ENCODE data around the gene NETO2. TPM values are rescaled to one million over a fixed set of nuclear protein-coding genes. Genes with fewer than 3 reads are reported as not detected.
"Not testable (repeated sequence)": the region's sequence is repeated elsewhere in the genome, so short reads cannot be mapped to it uniquely, and the experiment has no call there.

Gene NETO2, protein sequence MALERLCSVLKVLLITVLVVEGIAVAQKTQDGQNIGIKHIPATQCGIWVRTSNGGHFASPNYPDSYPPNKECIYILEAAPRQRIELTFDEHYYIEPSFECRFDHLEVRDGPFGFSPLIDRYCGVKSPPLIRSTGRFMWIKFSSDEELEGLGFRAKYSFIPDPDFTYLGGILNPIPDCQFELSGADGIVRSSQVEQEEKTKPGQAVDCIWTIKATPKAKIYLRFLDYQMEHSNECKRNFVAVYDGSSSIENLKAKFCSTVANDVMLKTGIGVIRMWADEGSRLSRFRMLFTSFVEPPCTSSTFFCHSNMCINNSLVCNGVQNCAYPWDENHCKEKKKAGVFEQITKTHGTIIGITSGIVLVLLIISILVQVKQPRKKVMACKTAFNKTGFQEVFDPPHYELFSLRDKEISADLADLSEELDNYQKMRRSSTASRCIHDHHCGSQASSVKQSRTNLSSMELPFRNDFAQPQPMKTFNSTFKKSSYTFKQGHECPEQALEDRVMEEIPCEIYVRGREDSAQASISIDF
- total RNA-seq = 32.3 and 42.6 TPM in 2 replicates

- no peak for DNase-seq (ENCODE audit: extremely low read depth, low read depth, low spot score)
These were observed at the start of gene NETO2 for GRCh38 chr16:47143677-47144558. NETO2 (minus strand) TSS chr16:47143945; CDS start chr16:47143612, 333 bp downstream.

DNA sequence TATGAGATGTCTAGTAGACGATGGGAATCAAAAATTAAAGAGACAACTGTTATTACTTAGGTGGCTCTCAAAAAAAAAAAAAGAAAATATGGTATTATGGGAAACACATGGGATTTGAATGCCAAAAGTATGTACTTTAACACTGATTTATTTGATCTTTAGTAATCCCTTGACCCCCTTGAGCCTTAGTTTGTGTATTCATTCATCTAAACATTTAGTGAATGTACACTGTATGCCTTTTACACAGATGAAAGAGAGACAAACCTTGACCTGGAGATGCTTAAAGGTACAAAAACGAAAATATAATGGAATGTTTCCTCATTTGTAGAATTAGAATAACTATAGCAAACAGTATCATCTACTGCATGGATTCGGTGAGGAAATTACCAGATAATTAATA lies 38.6 kb upstream of the NETO2 start:
- DNase-seq (ENCODE audit: extremely low read depth, low read depth, low spot score) = no peak

DNA sequence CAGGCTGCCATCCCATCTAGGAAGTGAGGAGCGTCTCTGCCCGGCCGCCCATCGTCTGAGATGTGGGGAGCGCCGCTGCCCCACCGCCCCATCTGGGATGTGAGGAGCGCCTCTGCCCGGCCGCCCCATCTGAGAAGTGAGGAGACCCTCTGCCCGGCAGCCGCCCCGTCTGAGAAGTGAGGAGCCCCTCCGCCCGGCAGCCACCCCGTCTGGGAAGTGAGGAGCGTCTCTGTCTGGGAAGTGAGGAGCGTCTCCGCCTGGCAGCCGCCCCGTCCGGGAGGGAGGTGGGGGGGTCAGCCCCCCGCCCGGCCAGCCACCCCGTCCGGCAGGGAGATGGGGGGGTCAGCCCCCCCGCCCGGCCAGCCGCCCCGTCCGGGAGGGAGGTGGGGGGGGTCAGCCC lies 37.3 kb upstream of the NETO2 start:
- not testable (repeated sequence) for DNase-seq (ENCODE audit: extremely low read depth, low read depth, low spot score)

DNA sequence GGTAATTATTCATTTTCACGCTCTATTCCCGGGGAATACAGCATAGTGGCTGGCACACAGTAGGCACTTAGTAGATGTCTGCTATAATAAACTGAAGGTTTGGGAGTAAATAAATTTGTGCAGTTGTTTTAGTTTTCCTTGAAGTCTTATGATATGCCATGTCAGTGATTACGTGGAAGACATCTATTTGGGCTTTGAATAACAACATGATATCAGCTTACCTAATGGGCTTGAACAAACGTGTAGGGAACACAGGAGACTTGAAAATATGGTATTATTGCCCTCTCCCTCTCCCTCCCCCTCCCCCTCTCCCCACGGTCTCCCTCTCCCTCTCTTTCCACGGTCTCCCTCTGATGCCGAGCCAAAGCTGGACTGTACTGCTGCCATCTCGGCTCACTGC lies 36.3 kb upstream of the NETO2 start:
- no peak for DNase-seq (ENCODE audit: extremely low read depth, low read depth, low spot score)

GRCh38 chr16:47175152-47175551 lies 31.4 kb upstream of the NETO2 start:
- DNase-seq (ENCODE audit: extremely low read depth, low read depth, low spot score) = no peak

DNA sequence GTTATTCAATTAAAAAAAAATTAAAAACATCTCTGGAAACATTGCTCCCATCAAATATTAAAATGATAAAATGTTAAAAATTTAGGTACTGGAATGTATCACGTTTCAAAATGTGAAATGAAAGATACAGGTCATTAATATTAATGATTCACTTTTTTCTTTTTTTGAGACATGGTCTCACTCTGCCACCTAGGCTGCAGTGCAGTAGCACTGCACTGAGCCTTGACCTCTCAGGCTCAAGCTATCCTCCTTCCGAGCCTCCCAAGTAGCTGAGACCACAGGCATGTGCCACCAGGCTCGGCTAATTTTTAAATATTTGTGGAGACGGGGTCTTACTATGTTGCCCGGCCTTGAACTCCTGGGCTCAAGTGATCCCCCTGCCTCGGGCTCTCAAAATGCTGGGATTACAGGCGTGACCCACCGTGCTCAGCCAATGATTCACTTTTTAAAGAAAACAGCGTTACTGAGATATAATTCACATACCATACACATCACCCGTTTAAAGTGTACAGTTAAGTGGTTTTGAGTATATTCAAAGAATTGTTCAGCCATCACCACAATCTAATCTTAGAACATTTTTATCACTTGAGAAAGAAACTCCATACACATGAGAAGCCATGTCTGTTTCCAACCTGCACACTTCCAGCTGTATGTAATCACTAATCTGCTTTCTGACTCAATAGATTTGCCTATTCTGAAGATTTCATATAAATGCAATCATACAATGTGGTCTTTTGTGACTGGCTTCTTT lies 19.1 kb upstream of the NETO2 start:
- no peak for DNase-seq (ENCODE audit: extremely low read depth, low read depth, low spot score)

DNA sequence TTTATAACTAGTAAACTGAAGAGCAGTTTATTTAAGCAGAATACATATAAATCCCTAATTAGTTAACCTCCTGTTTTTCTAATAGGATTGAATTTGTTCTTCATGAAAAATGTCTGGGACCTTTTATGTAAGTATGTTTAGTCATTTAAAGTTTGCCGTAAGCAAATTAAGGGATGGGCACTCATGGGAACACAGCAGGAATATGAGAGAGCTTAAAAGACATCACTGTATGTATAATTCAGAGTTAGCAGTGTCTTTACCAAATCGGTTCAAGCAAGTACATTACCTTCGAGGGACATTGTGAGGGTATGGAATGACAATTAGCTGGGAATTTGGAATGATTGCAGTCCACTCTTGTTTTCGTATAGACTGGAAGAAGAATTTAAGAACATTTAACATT lies 17.7 kb upstream of the NETO2 start:
- no peak for DNase-seq (ENCODE audit: extremely low read depth, low read depth, low spot score)

DNA sequence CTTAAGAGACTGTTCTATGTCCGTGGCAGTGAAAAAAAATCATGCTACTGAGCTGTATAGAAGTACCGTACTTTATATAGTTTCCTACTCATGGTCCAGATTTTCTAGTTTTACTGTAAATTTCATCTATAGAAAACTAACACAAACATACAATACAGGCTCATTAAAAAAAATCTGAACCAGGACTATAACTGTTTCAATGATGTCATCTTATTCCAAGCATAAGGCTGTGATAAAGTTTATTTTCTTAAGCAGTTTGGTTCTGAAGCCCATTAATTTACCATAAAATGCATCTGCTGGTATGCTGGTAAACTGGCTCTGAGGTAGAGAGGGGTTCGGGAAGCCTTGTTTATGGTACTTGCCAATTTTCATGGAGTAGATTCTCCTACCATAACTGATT lies 16.7 kb upstream of the NETO2 start:
- DNase-seq (ENCODE audit: extremely low read depth, low read depth, low spot score) = no peak

- DNase-seq (ENCODE audit: extremely low read depth, low read depth, low spot score) = no peak
These were observed 15.2 kb upstream of the NETO2 start for GRCh38 chr16:47158992-47159391.

DNA sequence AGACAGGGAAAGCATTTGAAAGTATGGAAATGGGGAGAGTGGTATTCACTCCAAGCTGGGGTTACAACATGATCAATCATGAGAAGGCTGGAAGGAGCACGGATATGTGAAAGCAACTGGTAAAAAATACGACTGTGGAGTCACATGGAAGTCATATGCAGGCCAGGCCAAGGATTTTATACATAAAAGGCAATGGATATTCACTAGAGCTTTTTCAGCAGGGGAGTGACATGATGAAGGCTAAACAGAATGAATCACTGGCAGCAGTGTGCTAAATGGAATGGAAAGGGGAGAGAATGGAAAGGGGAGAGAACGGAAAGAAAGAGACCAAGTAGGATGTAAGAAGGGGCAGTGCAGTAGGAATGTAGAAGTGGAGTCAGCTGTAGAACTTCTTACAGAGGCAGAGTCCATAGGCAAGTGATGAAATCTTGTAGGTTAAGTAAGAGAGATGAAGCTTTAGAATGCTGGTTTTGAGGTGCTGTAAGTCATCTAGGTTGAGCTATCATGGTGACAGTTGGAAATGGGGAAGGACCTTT lies 13.0 kb upstream of the NETO2 start:
- DNase-seq (ENCODE audit: extremely low read depth, low read depth, low spot score) = no peak

- not testable (repeated sequence) for DNase-seq (ENCODE audit: extremely low read depth, low read depth, low spot score)
These were observed 8.8 kb upstream of the NETO2 start for GRCh38 chr16:47152501-47152900.

DNA sequence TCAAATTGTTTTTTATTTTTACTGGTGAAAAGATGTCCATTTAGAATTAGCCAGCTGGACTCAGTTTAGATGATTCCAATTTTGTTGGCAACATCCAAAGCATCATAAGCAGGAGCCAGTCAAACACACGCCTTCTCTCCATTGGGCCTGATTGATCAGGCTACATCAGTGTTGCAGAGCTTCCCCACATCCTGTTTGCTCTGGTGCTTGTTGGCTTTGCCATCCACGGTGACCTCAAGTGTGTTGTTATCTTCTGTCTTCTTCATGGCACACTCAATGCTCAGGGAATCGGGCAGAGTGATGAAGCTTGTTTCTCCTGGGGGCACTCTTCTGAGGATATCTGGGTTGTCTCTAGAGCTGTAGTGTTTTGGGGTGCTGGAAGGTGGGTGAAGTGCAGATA lies 6.3 kb upstream of the NETO2 start:
- DNase-seq (ENCODE audit: extremely low read depth, low read depth, low spot score) = no peak

- DNase-seq (ENCODE audit: extremely low read depth, low read depth, low spot score) = no peak
These were observed 773 bp upstream of the NETO2 start for GRCh38 chr16:47144559-47144877.

- DNase-seq (ENCODE audit: extremely low read depth, low read depth, low spot score) = no peak
These were observed 696 bp downstream of the NETO2 start for GRCh38 chr16:47142821-47143676.

- no peak for DNase-seq (ENCODE audit: extremely low read depth, low read depth, low spot score)
These were observed 1.3 kb downstream of the NETO2 start for GRCh38 chr16:47142486-47142820.

DNA sequence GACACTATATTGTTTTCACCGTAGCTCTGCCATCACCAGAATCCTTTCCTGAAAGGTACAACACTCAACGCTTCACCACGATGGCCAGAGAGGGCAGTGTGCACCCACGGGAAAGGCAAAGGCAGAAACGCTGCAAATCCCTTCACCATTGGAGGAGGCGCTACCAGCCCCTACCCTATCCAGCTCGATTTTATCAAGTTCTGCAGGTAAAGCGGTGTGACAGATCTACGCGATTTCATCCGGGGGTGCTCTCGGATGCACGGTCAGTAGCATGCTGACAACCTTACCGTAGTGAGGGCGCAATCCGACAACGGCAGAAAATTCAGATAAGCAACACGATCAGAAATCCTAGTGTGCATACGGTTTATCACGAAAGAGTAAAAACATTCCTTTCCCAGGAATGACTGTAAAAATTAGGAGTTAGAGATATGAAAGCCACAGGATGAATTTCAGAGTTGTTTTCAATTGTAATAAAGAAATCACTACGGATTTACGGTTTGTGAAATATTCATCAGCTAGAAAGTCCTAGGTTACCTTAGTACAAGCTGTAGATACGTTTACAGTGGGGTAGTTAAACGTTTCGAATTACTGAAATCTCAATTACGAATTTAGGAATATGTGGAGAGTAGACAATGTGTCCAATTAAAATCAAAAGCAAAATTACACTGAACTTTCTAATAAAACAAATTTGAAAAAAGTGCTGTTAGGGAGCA lies 1.8 kb downstream of the NETO2 start:
- peak; percentile 77 for DNase-seq (ENCODE audit: extremely low read depth, low read depth, low spot score)

- no peak for DNase-seq (ENCODE audit: extremely low read depth, low read depth, low spot score)
These were observed 3.1 kb downstream of the NETO2 start for GRCh38 chr16:47140686-47141085.

DNA sequence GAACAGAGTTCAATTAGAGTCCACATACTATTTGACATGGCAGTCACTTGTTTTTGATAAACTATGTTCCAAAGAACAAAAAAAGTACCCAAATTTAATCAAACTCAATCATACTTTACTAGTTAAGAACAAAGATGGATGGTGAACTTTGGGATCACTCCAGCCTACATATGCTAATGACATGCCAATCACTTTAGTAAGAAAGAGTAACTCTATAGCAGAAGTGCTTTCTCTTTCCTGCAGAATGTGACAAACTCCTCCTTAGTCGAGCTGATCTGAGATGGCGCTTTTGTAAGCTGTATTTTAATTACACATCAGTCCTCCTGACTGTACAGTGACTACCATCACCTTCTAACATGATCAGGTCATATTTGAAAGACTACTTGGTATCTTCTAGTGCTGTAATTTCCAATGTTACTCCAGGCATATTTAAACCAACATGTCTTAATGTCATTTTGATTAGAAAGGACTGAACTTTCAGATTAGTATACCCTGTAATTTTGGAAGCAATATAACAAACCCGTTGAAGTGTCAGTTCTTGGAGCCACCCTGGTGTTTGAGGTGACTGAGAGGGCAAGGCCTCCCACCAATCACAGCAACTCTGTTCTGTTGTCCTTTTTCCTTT lies 4.1 kb downstream of the NETO2 start:
- DNase-seq (ENCODE audit: extremely low read depth, low read depth, low spot score) = no peak

DNA sequence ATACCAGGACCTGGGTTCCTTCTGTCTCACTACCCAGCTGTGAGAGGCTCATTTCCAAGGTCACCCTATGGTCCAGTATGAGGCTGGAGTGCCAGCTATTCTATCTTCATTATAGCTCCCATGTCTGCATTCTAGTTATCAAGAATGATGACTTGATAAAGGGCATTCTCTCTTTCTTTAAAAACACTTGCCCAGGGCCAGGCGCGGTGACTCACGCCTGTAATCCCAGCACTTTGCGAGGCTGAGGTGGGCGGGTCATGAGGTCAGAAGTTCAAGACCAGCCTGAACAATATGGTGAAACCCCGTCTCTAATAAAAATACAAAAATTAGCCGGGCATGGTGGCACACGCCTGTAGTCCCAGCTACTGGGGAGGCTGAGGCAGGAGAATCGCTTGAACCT lies 5.8 kb downstream of the NETO2 start:
- DNase-seq (ENCODE audit: extremely low read depth, low read depth, low spot score) = not testable (repeated sequence)

All from glomerular endothelial cell (primary cell).